ENCODE measurements around the gene ANKS4B. TPM values are rescaled to one million over a fixed set of nuclear protein-coding genes. Genes with fewer than 3 reads are reported as not detected.

Gene ANKS4B
- total and polyA plus RNA-seq, 7 experiments from 2014 or later: not detected

DNA sequence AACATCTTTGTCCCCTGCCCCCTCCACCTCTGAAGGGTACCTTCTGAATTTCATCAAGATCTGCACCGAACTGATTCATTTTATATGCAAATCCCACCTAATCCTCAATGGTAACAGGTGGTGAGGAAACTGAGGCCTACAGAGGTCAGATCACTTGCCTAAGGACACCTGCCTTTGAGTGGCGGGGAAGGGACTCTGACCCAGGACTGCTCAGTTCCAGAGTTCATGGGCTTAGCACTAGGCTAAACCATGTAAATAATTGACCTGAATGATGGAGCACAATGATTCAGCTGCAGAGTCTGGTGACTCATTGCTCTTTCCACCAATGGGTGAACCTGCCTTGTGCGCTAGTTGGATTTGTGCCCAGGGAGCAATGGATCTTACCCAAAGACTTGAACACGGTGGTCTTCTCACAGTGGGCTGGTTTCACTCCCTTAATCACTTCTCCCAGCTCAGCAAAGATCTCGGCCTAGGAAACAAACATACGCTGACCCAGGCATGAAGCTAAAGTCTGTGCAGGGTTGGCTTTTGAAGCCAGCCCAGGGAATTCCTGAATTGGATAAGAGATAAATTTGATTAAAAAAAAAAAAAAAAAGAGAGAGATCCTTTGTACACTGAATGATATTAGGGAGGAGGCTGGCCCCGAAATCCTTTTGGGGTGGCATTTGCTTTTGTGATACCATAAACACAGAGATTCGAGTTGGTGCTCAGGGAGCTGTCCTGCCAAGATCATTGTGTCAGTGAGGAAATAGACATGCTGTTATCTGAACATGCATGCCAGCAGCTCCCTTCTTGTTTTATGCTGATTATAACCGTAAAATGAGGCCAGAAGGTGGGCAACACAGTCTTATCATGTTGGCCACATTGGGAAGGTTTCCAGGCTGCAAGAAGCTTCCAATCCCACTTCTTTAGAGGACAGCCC is 27.6 kb downstream of the ANKS4B start:
- Mint-ChIP-seq H3K27me3 (peaks cover 0 to 20% (median 4%) of the 10 kb centered on the region in 5 donors), H3K4me1 (no peaks in the 10 kb centered on the region), H3K9me3 (no peaks in the 10 kb centered on the region), H3K36me3 (no peaks in the 10 kb centered on the region), H3K27ac (no peak overlapping the region), H3K4me3 (no peak overlapping the region)
- ATAC-seq: no peak
- ChIA-PET CTCF (no interaction called here), POLR2A (no interaction called here)
- Histone ChIP-seq H3K4me3 (ENCODE audit: low read length) (no peak overlapping the region), H3K4me1 (ENCODE audit: control insufficient read depth in 2 of 2, insufficient read depth in 2 of 2, low read length in 2 of 2) (no peaks in the 10 kb centered on the region), H3K27ac (ENCODE audit: low read depth, low read length) (no peak overlapping the region), H3K9me3 (ENCODE audit: control insufficient read depth in 2 of 3, low read length in 3 of 3) (no peaks in the 10 kb centered on the region), H3K36me3 (ENCODE audit: control insufficient read depth in 2 of 3, insufficient read depth in 3 of 3, low read length in 3 of 3) (no peaks in the 10 kb centered on the region), H3K27me3 (ENCODE audit: control insufficient read depth in 2 of 2, insufficient read depth in 2 of 2, low read length in 2 of 2) (no peaks in the 10 kb centered on the region)
- intact Hi-C loops (cut with micrococcal nuclease): no loop called here
- DNase-seq: no peak

DNA sequence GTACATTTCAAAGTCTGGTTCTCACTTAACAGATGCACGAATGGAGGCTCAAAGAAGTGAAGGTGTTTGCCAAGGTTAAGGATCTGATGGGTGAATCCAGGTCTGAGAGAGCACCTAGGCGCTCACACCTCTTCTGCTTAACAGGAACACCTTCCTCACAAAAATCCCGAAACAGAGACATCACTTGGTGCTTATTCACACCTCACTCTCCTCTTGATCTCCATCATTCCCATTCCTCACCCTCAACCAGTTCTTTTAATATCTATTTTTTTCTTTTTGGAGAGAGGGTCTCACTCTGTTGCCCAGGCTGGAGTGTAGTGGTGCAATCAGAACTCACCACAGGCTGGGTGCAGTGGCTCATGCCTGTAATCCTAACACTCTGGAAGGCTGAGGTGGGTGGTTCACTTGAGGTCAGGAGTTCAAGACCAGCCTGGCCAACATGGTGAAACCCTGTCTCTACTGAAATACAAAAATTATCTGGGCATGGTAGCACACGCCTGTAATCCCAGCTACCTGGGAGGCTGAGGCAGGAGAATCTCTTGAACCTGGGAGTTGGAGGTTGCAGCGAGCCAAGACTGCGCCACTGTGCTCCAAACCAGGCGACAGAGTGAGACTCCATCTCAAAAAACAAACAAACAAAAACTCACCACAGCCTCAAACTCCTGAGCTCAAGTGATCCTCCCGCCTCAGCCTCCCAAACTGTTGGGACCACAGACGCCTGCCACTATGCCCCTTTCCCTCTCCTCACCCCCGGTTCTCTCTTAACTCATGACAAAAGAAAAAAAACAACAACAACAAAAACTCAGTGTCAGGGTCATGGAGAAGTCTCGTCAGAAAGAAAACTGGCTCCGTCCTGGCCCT is 29.5 kb downstream of the ANKS4B start:
- Mint-ChIP-seq H3K4me3 (no peak overlapping the region), H3K27ac (no peak overlapping the region), H3K36me3 (no peaks in the 10 kb centered on the region), H3K27me3 (peaks cover 0 to 11% (median 4%) of the 10 kb centered on the region in 5 donors), H3K4me1 (no peaks in the 10 kb centered on the region), H3K9me3 (no peaks in the 10 kb centered on the region)
- Histone ChIP-seq H3K36me3 (ENCODE audit: control insufficient read depth in 2 of 3, insufficient read depth in 3 of 3, low read length in 3 of 3) (no peaks in the 10 kb centered on the region), H3K9me3 (ENCODE audit: control insufficient read depth in 2 of 3, low read length in 3 of 3) (no peaks in the 10 kb centered on the region), H3K27ac (ENCODE audit: low read depth, low read length) (no peak overlapping the region), H3K4me1 (ENCODE audit: control insufficient read depth in 2 of 2, insufficient read depth in 2 of 2, low read length in 2 of 2) (no peaks in the 10 kb centered on the region), H3K4me3 (ENCODE audit: low read length) (no peak overlapping the region), H3K27me3 (ENCODE audit: control insufficient read depth in 2 of 2, insufficient read depth in 2 of 2, low read length in 2 of 2) (no peaks in the 10 kb centered on the region)
- ChIA-PET POLR2A (no interaction called here), CTCF (no interaction called here)
- intact Hi-C loops (cut with micrococcal nuclease): no loop called here
- no peak for ATAC-seq
- DNase-seq: no peak

DNA sequence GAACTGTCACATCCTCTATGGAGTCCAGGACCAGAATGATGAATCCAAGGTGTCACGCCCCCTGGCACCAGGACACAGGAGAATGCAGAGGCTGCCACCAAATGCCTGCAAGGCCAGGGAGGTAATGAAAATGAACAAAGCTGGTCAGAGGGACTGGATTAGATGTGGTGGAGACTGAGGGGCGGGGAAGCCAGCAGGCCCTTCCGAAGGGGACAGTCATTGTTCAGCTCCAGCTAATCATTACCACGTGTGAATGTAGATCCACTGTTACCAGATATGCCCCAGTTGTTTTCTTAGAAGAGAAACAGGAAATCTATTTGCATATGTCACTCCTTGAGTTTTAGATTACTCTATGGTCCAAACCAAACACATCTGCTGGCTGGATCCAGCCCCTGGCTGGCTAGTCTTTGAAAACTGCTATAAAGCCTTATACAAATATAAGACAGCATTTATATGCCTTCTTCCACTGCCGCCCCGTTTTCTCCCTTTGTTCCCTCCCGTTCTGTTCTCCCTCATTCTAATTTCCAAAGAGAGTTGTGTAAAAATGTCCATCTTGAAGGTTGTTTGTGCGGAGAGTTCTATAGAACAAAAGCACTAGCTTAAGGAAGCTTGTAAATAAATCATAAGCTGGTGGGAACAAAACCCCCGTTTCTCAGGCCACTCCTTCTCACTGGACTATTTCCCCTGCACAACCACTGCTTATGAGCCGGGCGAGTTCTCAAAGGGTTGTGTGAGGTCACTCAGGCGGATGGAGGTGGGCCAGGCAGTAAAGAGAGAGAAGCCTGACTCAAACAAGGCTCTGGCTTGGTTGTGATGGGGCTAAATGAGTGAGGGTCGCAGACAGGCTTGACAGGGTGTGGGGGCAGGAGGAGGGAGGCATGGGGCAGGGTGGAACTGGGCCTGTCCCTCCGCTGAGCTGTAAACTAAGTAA is 30.4 kb downstream of the ANKS4B start:
- Mint-ChIP-seq H3K4me1 (no peaks in the 10 kb centered on the region), H3K27ac (no peak overlapping the region), H3K4me3 (no peak overlapping the region), H3K9me3 (no peaks in the 10 kb centered on the region), H3K36me3 (no peaks in the 10 kb centered on the region), H3K27me3 (peaks cover 0 to 11% (median 4%) of the 10 kb centered on the region in 5 donors)
- intact Hi-C loops (cut with micrococcal nuclease): no loop called here
- ATAC-seq (no peak), DNase-seq (no peak)
- Histone ChIP-seq H3K27ac (ENCODE audit: low read depth, low read length) (no peak overlapping the region), H3K36me3 (ENCODE audit: control insufficient read depth in 2 of 3, insufficient read depth in 3 of 3, low read length in 3 of 3) (no peaks in the 10 kb centered on the region), H3K4me3 (ENCODE audit: low read length) (no peak overlapping the region), H3K4me1 (ENCODE audit: control insufficient read depth in 2 of 2, insufficient read depth in 2 of 2, low read length in 2 of 2) (no peaks in the 10 kb centered on the region), H3K9me3 (ENCODE audit: control insufficient read depth in 2 of 3, low read length in 3 of 3) (no peaks in the 10 kb centered on the region), H3K27me3 (ENCODE audit: control insufficient read depth in 2 of 2, insufficient read depth in 2 of 2, low read length in 2 of 2) (no peaks in the 10 kb centered on the region)
- ChIA-PET POLR2A (no interaction called here), CTCF (no interaction called here)

DNA sequence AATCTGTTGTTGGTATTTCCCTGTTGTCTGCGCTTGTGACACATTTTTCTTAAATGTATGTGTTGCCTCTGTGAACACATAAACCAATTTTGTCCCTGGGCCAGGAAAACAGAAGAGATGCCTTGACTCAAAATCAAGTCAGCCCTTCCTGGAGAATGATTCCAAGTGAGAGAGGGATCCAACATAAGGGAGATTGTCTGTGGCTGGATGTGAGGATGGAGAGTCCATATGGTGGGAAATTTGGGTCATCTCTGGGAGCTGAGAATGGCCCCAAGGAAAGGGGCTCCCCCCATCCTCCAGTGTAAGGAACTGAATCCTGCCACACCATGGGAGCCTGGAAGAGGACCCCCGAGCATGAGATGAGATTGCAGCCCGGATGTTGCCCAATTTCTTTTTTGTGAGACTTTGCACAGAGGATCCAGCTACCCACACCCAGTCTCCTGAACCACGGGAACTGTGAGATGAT is 31.1 kb downstream of the ANKS4B start:
- CTCF ChIA-PET: no interaction called here
- Mint-ChIP-seq H3K36me3 (no peaks in the 10 kb centered on the region), H3K4me1 (no peaks in the 10 kb centered on the region), H3K9me3 (no peaks in the 10 kb centered on the region), H3K27me3 (peaks cover 0 to 9% (median 4%) of the 10 kb centered on the region in 5 donors), H3K4me3 (no peak overlapping the region), H3K27ac (no peak overlapping the region)
- H3K4me1 ChIP-seq (ENCODE audit: control insufficient read depth in 2 of 2, insufficient read depth in 2 of 2, low read length in 2 of 2): no peaks in the 10 kb centered on the region
- DNase-seq (no peak), ATAC-seq (no peak)
- H3K36me3 ChIP-seq (ENCODE audit: control insufficient read depth in 2 of 3, insufficient read depth in 3 of 3, low read length in 3 of 3): no peaks in the 10 kb centered on the region
- intact Hi-C loops (cut with micrococcal nuclease): no loop called here
- H3K4me3 ChIP-seq (ENCODE audit: low read length): no peak overlapping the region
- H3K27ac ChIP-seq (ENCODE audit: low read depth, low read length): no peak overlapping the region
- POLR2A ChIA-PET: no interaction called here
- H3K9me3 ChIP-seq (ENCODE audit: control insufficient read depth in 2 of 3, low read length in 3 of 3): no peaks in the 10 kb centered on the region
- no peaks in the 10 kb centered on the region for H3K27me3 ChIP-seq (ENCODE audit: control insufficient read depth in 2 of 2, insufficient read depth in 2 of 2, low read length in 2 of 2)

DNA sequence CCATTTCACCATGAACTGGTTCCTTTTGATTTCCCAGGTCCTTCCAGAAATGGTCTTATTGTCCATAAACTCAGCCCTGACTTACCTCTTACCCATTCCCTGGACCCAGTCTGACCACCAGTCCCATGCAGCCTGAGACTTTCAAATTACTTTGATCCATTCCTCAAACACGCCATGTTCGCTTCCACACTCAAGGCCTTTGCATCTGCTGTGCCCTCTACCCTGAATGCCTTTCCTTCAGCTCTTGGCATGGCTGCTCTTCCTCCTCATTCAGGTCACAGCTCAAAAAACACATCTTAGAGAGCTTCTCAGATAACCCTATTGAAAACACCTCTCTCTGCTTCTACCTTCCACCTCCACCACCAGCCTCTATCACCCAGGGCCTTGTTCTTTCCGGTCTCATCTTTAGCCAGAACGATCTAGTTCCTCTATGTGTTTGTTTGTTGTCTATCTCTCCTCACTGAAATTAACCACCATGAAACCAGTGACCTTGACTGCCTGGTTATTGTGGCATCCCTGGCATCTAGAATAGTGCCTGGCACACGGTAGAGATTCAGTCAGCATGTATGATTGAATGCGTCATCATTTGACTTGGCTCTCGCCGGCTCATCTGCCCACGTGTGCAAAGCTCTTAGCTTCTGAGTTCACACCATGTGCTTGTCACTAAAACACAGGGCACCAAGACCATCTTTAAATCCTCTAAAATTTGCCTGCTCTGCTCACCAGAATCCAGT is 31.8 kb downstream of the ANKS4B start:
- no peaks in the 10 kb centered on the region for H3K9me3 Mint-ChIP-seq
- ChIA-PET CTCF (no interaction called here), POLR2A (no interaction called here)

DNA sequence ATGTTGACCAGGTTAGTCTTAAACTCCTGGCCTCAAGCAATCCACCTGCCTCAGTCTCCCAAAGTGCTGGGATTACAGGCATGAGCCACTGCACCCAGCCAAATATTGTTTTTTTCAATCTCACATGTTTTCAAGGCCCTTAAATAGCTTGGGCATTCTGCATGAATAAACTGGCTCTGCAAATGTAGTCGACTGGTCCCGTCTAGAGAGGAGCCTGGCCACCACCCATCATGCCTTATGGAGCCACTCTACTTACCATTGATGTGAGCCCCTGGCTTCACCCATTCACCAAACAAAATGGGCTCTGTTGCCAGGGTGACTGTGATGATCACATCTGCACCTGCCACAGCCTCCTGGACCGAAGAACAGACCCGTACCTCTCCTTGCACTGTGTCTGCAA is 33.8 kb downstream of the ANKS4B start:
- Mint-ChIP-seq H3K4me1 (no peaks in the 10 kb centered on the region), H3K27ac (no peak overlapping the region), H3K27me3 (peaks cover 0 to 6% (median 2%) of the 10 kb centered on the region in 5 donors), H3K4me3 (no peak overlapping the region), H3K36me3 (no peaks in the 10 kb centered on the region), H3K9me3 (no peaks in the 10 kb centered on the region)
- H3K27me3 ChIP-seq (ENCODE audit: control insufficient read depth in 2 of 2, insufficient read depth in 2 of 2, low read length in 2 of 2): no peaks in the 10 kb centered on the region
- intact Hi-C loops (cut with micrococcal nuclease): no loop called here
- no peak overlapping the region for H3K27ac ChIP-seq (ENCODE audit: low read depth, low read length)
- ATAC-seq (no peak), DNase-seq (no peak)
- POLR2A ChIA-PET: no interaction called here
- H3K9me3 ChIP-seq (ENCODE audit: control insufficient read depth in 2 of 3, low read length in 3 of 3): no peaks in the 10 kb centered on the region
- H3K4me1 ChIP-seq (ENCODE audit: control insufficient read depth in 2 of 2, insufficient read depth in 2 of 2, low read length in 2 of 2): no peaks in the 10 kb centered on the region
- CTCF ChIA-PET: no interaction called here
- no peaks in the 10 kb centered on the region for H3K36me3 ChIP-seq (ENCODE audit: control insufficient read depth in 2 of 3, insufficient read depth in 3 of 3, low read length in 3 of 3)
- H3K4me3 ChIP-seq (ENCODE audit: low read length): no peak overlapping the region

More for the DNA sequence above, 31.8 kb downstream of the ANKS4B start:
- Histone ChIP-seq H3K36me3 (ENCODE audit: control insufficient read depth in 2 of 3, insufficient read depth in 3 of 3, low read length in 3 of 3) (no peaks in the 10 kb centered on the region), H3K4me1 (ENCODE audit: control insufficient read depth in 2 of 2, insufficient read depth in 2 of 2, low read length in 2 of 2) (no peaks in the 10 kb centered on the region), H3K4me3 (ENCODE audit: low read length) (no peak overlapping the region), H3K9me3 (ENCODE audit: control insufficient read depth in 2 of 3, low read length in 3 of 3) (no peaks in the 10 kb centered on the region), H3K27me3 (ENCODE audit: control insufficient read depth in 2 of 2, insufficient read depth in 2 of 2, low read length in 2 of 2) (no peaks in the 10 kb centered on the region), H3K27ac (ENCODE audit: low read depth, low read length) (no peak overlapping the region)
- intact Hi-C loops (cut with micrococcal nuclease): no loop called here
- H3K27ac Mint-ChIP-seq: no peak overlapping the region
- ATAC-seq (no peak), DNase-seq (no peak)
- H3K4me1 Mint-ChIP-seq: no peaks in the 10 kb centered on the region
- H3K27me3 Mint-ChIP-seq: peaks cover 0 to 4% (median 0%) of the 10 kb centered on the region in 5 donors
- H3K36me3 Mint-ChIP-seq: no peaks in the 10 kb centered on the region
- no peak overlapping the region for H3K4me3 Mint-ChIP-seq
